Measurements from ENCODE around the gene KIAA1586. TPM values are rescaled to one million over a fixed set of nuclear protein-coding genes. Genes with fewer than 3 reads are reported as not detected.

The KIAA1586 gene
- total and polyA plus RNA-seq, 9 of the 15 experiments (the other 6 are each of a cell fraction or from before 2014, with no cell fraction given), result 23.4 to 43.6 (median 29.5) TPM

- DNase-seq (ENCODE audit: extremely low read depth in 1 of 4, low spot score in 3 of 4) (peak in 1 of 4 experiments; percentile 34), FAIRE-seq (no peak), ATAC-seq (no peak)
- H2AFZ ChIP-seq (ENCODE audit: low read depth, low read length), result no peak overlapping the region
- H4K20me1 ChIP-seq (replicated peaks; ENCODE audit: control insufficient read depth, insufficient read depth, low read length), result no peaks in the 10 kb centered on the region
- H3K27ac ChIP-seq (ENCODE audit: extremely low read depth, low read depth, low read length), result peak overlapping the region; percentile 71
- H3K4me1 ChIP-seq (replicated peaks in 1 of 2; ENCODE audit: control insufficient read depth in 2 of 2, insufficient read depth in 2 of 2, low read length in 2 of 2), result peaks cover 6 to 10% of the 10 kb centered on the region in 2 experiments; a peak in 4 of 5 replicates
- no peaks in the 10 kb centered on the region for H3K9me1 ChIP-seq (ENCODE audit: control insufficient read depth, insufficient read depth, low read length)
- ChIA-PET POLR2A (interaction anchor here (1.2 kb wide), 1 partner anchor 10 kb away, joined by 3 read pairs; no protein-coding TSS in a partner anchor), CTCF (ENCODE audit: low intra/inter-chr PET ratio) (no interaction called here)
- intact Hi-C loops (cut with micrococcal nuclease), result loop anchor here (5.0 kb wide), 1 partner anchor 124 kb away; the partner anchor contains the start of gene BAG2
- WGBS (ENCODE audit: insufficient coverage, low coverage, missing lambda C conversion rate), result 6% methylated on average over 5 of the region's 5 CpGs
- H3K4me3 ChIP-seq, result peak overlapping the region; percentile 44
- H3K36me3 ChIP-seq (ENCODE audit: control insufficient read depth, insufficient read depth, low read length), result peaks cover 53% of the 10 kb centered on the region
- peaks cover 59% of the 10 kb centered on the region for H3K79me2 ChIP-seq (ENCODE audit: control insufficient read depth, insufficient read depth, low read length)
- in situ Hi-C loops (cut with MboI), result no loop called here
- no TSS peak for BruUV-seq (replicated peaks)
- peak overlapping the region; percentile 82 for H3K4me2 ChIP-seq (ENCODE audit: insufficient read depth, low read length)
- peak overlapping the region in 1 of 2 experiments; percentile 67; a peak in 2 of 4 replicates for H3K9ac ChIP-seq (ENCODE audit: insufficient read depth in 1 of 2, low read depth in 2 of 2, low read length in 2 of 2)
- H3K27me3 ChIP-seq (ENCODE audit: control insufficient read depth in 2 of 2, insufficient read depth in 2 of 2, low read length in 2 of 2), result no peaks in the 10 kb centered on the region
- H3K9me3 ChIP-seq (replicated peaks; ENCODE audit: control insufficient read depth, insufficient read depth, low read depth, low read length), result peaks cover 3% of the 10 kb centered on the region; the same call in 1 of the 2 replicates
- peak in 1 of 2 experiments; percentile 4 for TF ChIP-seq AFF1 (IDR thresholded peaks at IDR 0.05; ENCODE audit: low read depth in 1 of 2, partially characterized antibody in 2 of 2)
- no peak for TF ChIP-seq ZNF778 (CRISPR knock-in tag; IDR thresholded peaks at IDR 0.05)
- no peak for TF ChIP-seq PBX2 (CRISPR knock-in tag; IDR thresholded peaks at IDR 0.05; ENCODE audit: low read depth)
- TF ChIP-seq PBX2 (tag; conservative IDR thresholded peaks at IDR 0.05; ENCODE audit: low read depth), result peak; percentile 85
- no peak for TF ChIP-seq ZNF232 (CRISPR knock-in tag; IDR thresholded peaks at IDR 0.05)
- no peak for TF ChIP-seq NCOA6 (IDR thresholded peaks at IDR 0.05)
- TF ChIP-seq RBFOX2 (IDR thresholded peaks at IDR 0.05; ENCODE audit: low read depth, low read length), result peak; percentile 40; the same call in 1 of the 2 replicates
- TF ChIP-seq SRSF1 (IDR thresholded peaks at IDR 0.05; ENCODE audit: low read depth, low read length), result no peak
- no peak for TF ChIP-seq PREB (CRISPR knock-in tag; IDR thresholded peaks at IDR 0.05)
- TF ChIP-seq CXXC5 (CRISPR knock-in tag; IDR thresholded peaks at IDR 0.05), result peak; percentile 26; the same call in 1 of the 2 replicates
- TF ChIP-seq ZNF124 (CRISPR knock-in tag; IDR thresholded peaks at IDR 0.05), result no peak
- TF ChIP-seq TEAD2 (tag; IDR thresholded peaks at IDR 0.05), result peak; percentile 31; the same call in 1 of the 2 replicates
- peak; percentile 89 for TF ChIP-seq MEIS2 (IDR thresholded peaks at IDR 0.05; ENCODE audit: partially characterized antibody)
- TF ChIP-seq PKNOX1 (IDR thresholded peaks at IDR 0.05), result peak; percentile 85
These were observed 2.1 kb downstream of the KIAA1586 start for GRCh38 chr6:57048577-57048976.
